ENCODE data around the gene STAB1. TPM values are rescaled to one million over a fixed set of nuclear protein-coding genes. Genes with fewer than 3 reads are reported as not detected.
A peak's percentile ranks its signal among the peaks of the same experiment; 100 is the strongest.

Gene STAB1
- polyA plus RNA-seq, 4 donors: 2.0 to 72.1 (median 24.4) TPM

GRCh38 chr3:52527732-52528585 lies 32.8 kb downstream of the STAB1 start:
- WGBS, 3 donors: 86 to 89% (median 88%) methylated on average over 18 of the region's 18 CpGs
- H3K27ac ChIP-seq (ENCODE audit: low read depth in 1 of 3, low read length in 2 of 3): no peak overlapping the region

GRCh38 chr3:52528586-52529375 lies 33.6 kb downstream of the STAB1 start:
- Histone ChIP-seq H3K4me3 (ENCODE audit: low read depth in 1 of 3, low read length in 3 of 3) (no peak overlapping the region), H3K27me3 (ENCODE audit: control insufficient read depth in 3 of 3, insufficient read depth in 3 of 3, low read length in 3 of 3) (no peaks in the 10 kb centered on the region), H3K9me3 (ENCODE audit: control insufficient read depth in 2 of 2, insufficient read depth in 1 of 2, low read depth in 1 of 2, low read length in 1 of 2) (no peaks in the 10 kb centered on the region), H3K36me3 (ENCODE audit: control insufficient read depth in 3 of 3, insufficient read depth in 2 of 3, low read depth in 1 of 3, low read length in 3 of 3) (peaks cover 0 to 67% (median 2%) of the 10 kb centered on the region in 3 donors), H3K4me1 (ENCODE audit: control insufficient read depth in 3 of 3, insufficient read depth in 2 of 3, low read depth in 1 of 3, low read length in 2 of 3) (peaks cover 0 to 9% (median 0%) of the 10 kb centered on the region in 3 donors), H3K27ac (ENCODE audit: low read depth in 1 of 3, low read length in 2 of 3) (no peak overlapping the region)
- WGBS, 3 donors: 91 to 95% (median 95%) methylated on average over 25 of the region's 25 CpGs
- DNase-seq (no peak), FAIRE-seq (no peak)

More at GRCh38 chr3:52527732-52528585, 32.8 kb downstream of the STAB1 start:
- H3K4me1 ChIP-seq (ENCODE audit: control insufficient read depth in 3 of 3, insufficient read depth in 2 of 3, low read depth in 1 of 3, low read length in 2 of 3): peaks cover 0 to 9% (median 0%) of the 10 kb centered on the region in 3 donors
- H3K36me3 ChIP-seq (ENCODE audit: control insufficient read depth in 3 of 3, insufficient read depth in 2 of 3, low read depth in 1 of 3, low read length in 3 of 3): peaks cover 0 to 74% (median 2%) of the 10 kb centered on the region in 3 donors
- H3K27me3 ChIP-seq (ENCODE audit: control insufficient read depth in 3 of 3, insufficient read depth in 3 of 3, low read length in 3 of 3): no peaks in the 10 kb centered on the region
- H3K9me3 ChIP-seq (ENCODE audit: control insufficient read depth in 2 of 2, insufficient read depth in 1 of 2, low read depth in 1 of 2, low read length in 1 of 2): no peaks in the 10 kb centered on the region
- H3K4me3 ChIP-seq (ENCODE audit: low read depth in 1 of 3, low read length in 3 of 3): no peak overlapping the region
- no peak for FAIRE-seq
- DNase-seq: no peak

DNA sequence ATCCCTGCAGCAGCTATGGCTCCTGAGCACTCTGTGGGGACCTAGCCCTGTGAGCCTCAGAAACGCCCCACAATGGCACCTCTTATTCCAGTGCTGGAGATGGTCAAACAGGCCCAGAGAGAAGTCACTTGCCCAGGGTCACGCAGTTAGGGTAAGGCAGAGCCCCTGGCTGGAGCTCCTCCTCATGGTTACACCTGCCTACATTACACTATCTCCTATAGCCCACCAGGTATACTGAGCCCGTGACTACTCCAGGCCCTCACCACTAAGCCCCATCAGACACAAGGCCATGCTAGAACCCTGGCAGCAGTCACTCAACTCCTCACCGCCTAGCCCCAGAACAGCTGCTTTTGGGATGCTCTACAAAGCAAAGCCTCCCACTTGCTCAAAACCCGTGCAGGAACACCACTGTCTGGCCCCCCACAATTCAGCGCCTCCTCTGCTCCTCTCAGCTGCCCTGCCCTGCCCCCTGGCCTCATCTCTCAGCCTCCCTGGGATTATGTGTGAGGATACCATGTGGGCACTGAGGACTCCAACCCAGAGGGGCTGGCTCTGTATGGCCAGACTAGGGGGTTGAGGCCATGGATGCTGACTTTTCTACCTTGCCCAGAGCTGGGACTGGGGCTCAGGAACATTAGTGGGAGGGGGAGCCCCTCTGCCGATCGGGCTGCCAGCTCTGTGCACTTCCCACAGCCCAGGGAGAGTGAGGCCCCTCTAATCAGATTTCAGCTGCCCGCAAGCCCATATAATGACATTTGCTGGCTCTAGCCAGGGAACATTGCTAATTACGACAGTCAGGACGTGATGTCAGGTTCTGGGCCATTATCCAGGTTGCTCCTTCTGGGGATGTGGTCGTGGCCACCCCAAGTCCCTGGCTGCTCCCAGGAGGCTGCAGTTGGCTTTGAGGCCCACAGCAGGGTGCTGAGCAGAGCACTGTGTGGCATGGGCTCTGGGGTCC lies 34.5 kb downstream of the STAB1 start:
- DNase-seq: no peak
- H3K4me1 ChIP-seq (ENCODE audit: control insufficient read depth in 3 of 3, insufficient read depth in 2 of 3, low read depth in 1 of 3, low read length in 2 of 3): peaks cover 0 to 13% (median 0%) of the 10 kb centered on the region in 3 donors
- no peak overlapping the region for H3K27ac ChIP-seq (ENCODE audit: low read depth in 1 of 3, low read length in 2 of 3)
- peaks cover 0 to 58% (median 2%) of the 10 kb centered on the region in 3 donors for H3K36me3 ChIP-seq (ENCODE audit: control insufficient read depth in 3 of 3, insufficient read depth in 2 of 3, low read depth in 1 of 3, low read length in 3 of 3)
- H3K4me3 ChIP-seq (ENCODE audit: low read depth in 1 of 3, low read length in 3 of 3): no peak overlapping the region
- 77 to 82% (median 82%) methylated on average over 12 of the region's 12 CpGs for WGBS, 3 donors
- no peaks in the 10 kb centered on the region for H3K27me3 ChIP-seq (ENCODE audit: control insufficient read depth in 3 of 3, insufficient read depth in 3 of 3, low read length in 3 of 3)
- H3K9me3 ChIP-seq (ENCODE audit: control insufficient read depth in 2 of 2, insufficient read depth in 1 of 2, low read depth in 1 of 2, low read length in 1 of 2): no peaks in the 10 kb centered on the region
- FAIRE-seq: no peak

DNA sequence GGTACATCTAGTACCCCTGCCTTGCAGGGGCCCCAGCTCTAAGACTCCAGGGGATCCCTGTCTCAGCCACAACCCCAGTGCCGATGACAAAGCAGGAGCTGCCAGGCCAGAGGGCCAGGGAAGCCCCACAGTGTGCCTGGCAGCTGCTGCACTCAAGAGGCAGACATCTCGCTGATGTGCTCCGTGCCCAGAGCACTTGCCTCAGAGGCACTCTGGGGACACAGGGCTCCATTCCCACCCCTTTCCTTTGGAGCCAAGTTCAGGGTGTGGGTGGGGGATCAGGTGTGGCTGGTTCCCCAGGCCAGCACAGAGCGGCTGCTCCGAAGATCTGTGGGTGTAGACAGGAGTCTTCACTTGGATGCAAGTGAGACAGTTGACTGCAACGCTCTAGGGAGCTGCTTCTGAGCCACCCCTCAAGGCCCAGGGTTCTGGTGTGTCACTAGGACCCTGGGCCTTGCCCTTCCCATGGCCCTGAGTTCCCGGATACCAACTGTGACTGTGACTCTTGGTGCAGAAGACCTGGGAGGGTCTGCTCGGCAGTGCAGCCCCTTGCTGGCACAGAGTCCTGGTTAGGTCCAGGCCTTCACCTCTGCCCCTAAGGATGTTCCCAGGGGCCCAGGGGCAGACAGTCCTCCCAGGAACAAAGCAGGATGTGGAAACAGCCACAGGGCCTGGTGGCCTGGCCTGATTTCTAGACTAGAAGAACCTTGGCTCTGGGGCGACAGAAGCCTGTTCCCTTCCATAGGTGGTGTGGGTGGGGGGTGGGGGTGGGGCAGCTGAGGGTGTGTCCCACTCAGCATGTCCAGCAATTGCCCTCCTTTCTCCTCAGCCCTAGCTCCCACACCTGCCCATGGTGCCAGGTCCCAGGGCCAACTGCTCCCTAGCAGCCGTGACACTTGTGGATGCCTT lies 36.0 kb downstream of the STAB1 start:
- Histone ChIP-seq H3K27ac (ENCODE audit: low read depth in 1 of 3, low read length in 2 of 3) (no peak overlapping the region), H3K4me3 (ENCODE audit: low read depth in 1 of 3, low read length in 3 of 3) (no peak overlapping the region), H3K36me3 (ENCODE audit: control insufficient read depth in 3 of 3, insufficient read depth in 2 of 3, low read depth in 1 of 3, low read length in 3 of 3) (peaks cover 0 to 44% (median 2%) of the 10 kb centered on the region in 3 donors), H3K27me3 (ENCODE audit: control insufficient read depth in 3 of 3, insufficient read depth in 3 of 3, low read length in 3 of 3) (no peaks in the 10 kb centered on the region), H3K4me1 (ENCODE audit: control insufficient read depth in 3 of 3, insufficient read depth in 2 of 3, low read depth in 1 of 3, low read length in 2 of 3) (peaks cover 0 to 21% (median 0%) of the 10 kb centered on the region in 3 donors), H3K9me3 (ENCODE audit: control insufficient read depth in 2 of 2, insufficient read depth in 1 of 2, low read depth in 1 of 2, low read length in 1 of 2) (no peaks in the 10 kb centered on the region)
- DNase-seq (no peak), FAIRE-seq (no peak)
- 81 to 93% (median 84%) methylated on average over 10 of the region's 10 CpGs for WGBS, 3 donors

- H3K27ac ChIP-seq (ENCODE audit: low read depth in 1 of 3, low read length in 2 of 3): peak overlapping the region in 1 of 3 donors; percentile 29
- peaks cover 0 to 21% (median 0%) of the 10 kb centered on the region in 3 donors for H3K4me1 ChIP-seq (ENCODE audit: control insufficient read depth in 3 of 3, insufficient read depth in 2 of 3, low read depth in 1 of 3, low read length in 2 of 3)
- WGBS, 3 donors: 88 to 94% (median 90%) methylated on average over 14 of the region's 14 CpGs
- peaks cover 0 to 37% (median 2%) of the 10 kb centered on the region in 3 donors for H3K36me3 ChIP-seq (ENCODE audit: control insufficient read depth in 3 of 3, insufficient read depth in 2 of 3, low read depth in 1 of 3, low read length in 3 of 3)
- H3K4me3 ChIP-seq (ENCODE audit: low read depth in 1 of 3, low read length in 3 of 3): peak overlapping the region in 1 of 3 donors; percentile 57
- no peak for FAIRE-seq
- H3K9me3 ChIP-seq (ENCODE audit: control insufficient read depth in 2 of 2, insufficient read depth in 1 of 2, low read depth in 1 of 2, low read length in 1 of 2): no peaks in the 10 kb centered on the region
- DNase-seq: no peak
- H3K27me3 ChIP-seq (ENCODE audit: control insufficient read depth in 3 of 3, insufficient read depth in 3 of 3, low read length in 3 of 3): no peaks in the 10 kb centered on the region
Observed at GRCh38 chr3:52531860-52532516, 36.9 kb downstream of the STAB1 start.

DNA sequence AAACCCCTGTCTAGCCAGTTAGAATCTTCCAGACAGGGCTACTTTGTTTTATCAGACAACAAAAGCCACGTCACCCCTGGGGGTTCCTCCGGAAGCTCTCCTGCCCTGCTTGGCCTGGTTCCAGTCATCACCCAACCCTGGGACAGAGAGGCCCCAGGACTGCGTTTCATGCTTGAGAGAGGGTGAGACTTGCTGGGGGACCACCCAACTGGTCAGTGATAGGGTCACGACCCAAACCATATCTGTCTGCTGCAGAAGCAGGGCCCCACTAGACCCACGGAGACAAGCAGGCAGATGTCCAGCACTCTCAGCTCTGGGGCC lies 37.3 kb downstream of the STAB1 start:
- peak in 1 of 2 donors; percentile 38 for DNase-seq
- H3K36me3 ChIP-seq (ENCODE audit: control insufficient read depth in 3 of 3, insufficient read depth in 2 of 3, low read depth in 1 of 3, low read length in 3 of 3): peaks cover 0 to 32% (median 2%) of the 10 kb centered on the region in 3 donors
- FAIRE-seq: no peak
- H3K9me3 ChIP-seq (ENCODE audit: control insufficient read depth in 2 of 2, insufficient read depth in 1 of 2, low read depth in 1 of 2, low read length in 1 of 2): no peaks in the 10 kb centered on the region
- H3K4me1 ChIP-seq (ENCODE audit: control insufficient read depth in 3 of 3, insufficient read depth in 2 of 3, low read depth in 1 of 3, low read length in 2 of 3): peaks cover 0 to 21% (median 0%) of the 10 kb centered on the region in 3 donors
- peak overlapping the region in 1 of 3 donors; percentile 57 for H3K4me3 ChIP-seq (ENCODE audit: low read depth in 1 of 3, low read length in 3 of 3)
- 48 to 61% (median 58%) methylated on average over 5 of the region's 5 CpGs for WGBS, 3 donors
- no peaks in the 10 kb centered on the region for H3K27me3 ChIP-seq (ENCODE audit: control insufficient read depth in 3 of 3, insufficient read depth in 3 of 3, low read length in 3 of 3)
- peak overlapping the region in 1 of 3 donors; percentile 13 for H3K27ac ChIP-seq (ENCODE audit: low read depth in 1 of 3, low read length in 2 of 3)
